Keratinocyte (primary cell): Measurements from ENCODE around the gene ZFAND5.

ENCODE experiments used
- CTCF ChIP-seq, 3 experiments: IDR thresholded peaks in 1 of 3; conservative IDR thresholded peaks in 1 of 3; optimal IDR thresholded peaks in 1 of 3; 2 replicates in 2 of 3; 3 replicates in 1 of 3; pipeline versions ENCODE3 to v1.5.1; 2011; ENCODE audit warnings: low read length in 3 of 3, mild to moderate bottlenecking in 3 of 3, moderate library complexity in 2 of 3, control low read depth in 1 of 3, inconsistent platforms in 1 of 3; ENCODE audit not compliant: insufficient read depth in 2 of 3; ENCODE audit errors: extremely low read depth in 1 of 3
- EZH2 ChIP-seq: IDR thresholded peaks from one replicate; pipeline ENCODE4 v1.6.1; 2012; ENCODE audit warnings: inconsistent platforms, mild to moderate bottlenecking, low read length, moderate library complexity

- no peak for TF ChIP-seq CTCF (optimal IDR thresholded peaks at IDR 0.05 in 1 of 3, IDR thresholded peaks at IDR 0.05 in 1 of 3, conservative IDR thresholded peaks at IDR 0.05 in 1 of 3; ENCODE audit: extremely low read depth in 1 of 3, insufficient read depth in 2 of 3, low read length in 3 of 3)
- TF ChIP-seq EZH2 = no peak
Measured at GRCh38 chr9:72386186-72386585, 21.2 kb upstream of the ZFAND5 start.
